PC-9 (cell line): ENCODE measurements around the gene LRRC27. TPM values are rescaled to one million over a fixed set of nuclear protein-coding genes. Genes with fewer than 3 reads are reported as not detected.

Source experiments
- BruUV-seq: library from RNA; stranded (reverse); fragments of 400-500 nt; replicated peaks from 2 replicates; lab custom pipeline; 2021; lab: Mats Ljungman, UMichigan
- CTCF ChIA-PET: fragments of 300-600 bp; sonication (Branson Sonifier 250); formaldehyde crosslinking; loops from one replicate; lab custom pipeline; 2022; ENCODE audit warnings: antibody characterized with exemption; lab: Charles Lee
- POLR2A ChIA-PET: fragments of 300-600 bp; sonication (Branson Sonifier 250); formaldehyde crosslinking; loops from one replicate; lab custom pipeline; 2022; ENCODE audit warnings: antibody characterized with exemption; ENCODE audit not compliant: unreplicated experiment; lab: Charles Lee
- DNase-seq, 2 experiments: peaks; one replicate each; pipeline versions ENCODE4 v3.0.0 to v3.0.0-alpha.2; 2015 to 2022; ENCODE audit warnings: mixed read lengths in 1 of 2
- H2AFZ ChIP-seq: fragments of 200-600 bp; sonication (generic); 2 replicates; pipeline ENCODE4 v1.8.1; 2017; ENCODE audit warnings: antibody characterized with exemption
- H3F3A ChIP-seq: fragments of 200-600 bp; sonication (generic); 2 replicates; pipeline ENCODE4 v1.8.1; 2017; ENCODE audit warnings: antibody characterized with exemption, mild to moderate bottlenecking, low read depth; ENCODE audit not compliant: insufficient read depth
- H3K27ac ChIP-seq: fragments of 200-600 bp; sonication (generic); 2 replicates; pipeline ENCODE4 v1.6.1; 2016; ENCODE audit warnings: mixed run types
- H3K27me3 ChIP-seq: fragments of 200-600 bp; sonication (generic); 2 replicates; pipeline ENCODE4 v1.6.1; 2016; ENCODE audit warnings: low read depth, mixed run types; ENCODE audit not compliant: insufficient read depth
- H3K36me3 ChIP-seq: fragments of 200-600 bp; sonication (generic); 2 replicates; pipeline ENCODE4 v1.6.1; 2016; ENCODE audit warnings: low read depth, mixed run types
- H3K4me1 ChIP-seq: fragments of 200-600 bp; sonication (generic); replicated peaks from 2 replicates; pipeline ENCODE4 v1.6.1; 2016; ENCODE audit warnings: mixed run types; ENCODE audit not compliant: insufficient read depth
- H3K4me2 ChIP-seq: fragments of 200-600 bp; sonication (generic); 2 replicates; pipeline ENCODE4 v1.6.1; 2017; ENCODE audit warnings: mixed run types
- H3K4me3 ChIP-seq: fragments of 200-600 bp; sonication (generic); 2 replicates; pipeline ENCODE4 v1.6.1; 2016; ENCODE audit warnings: mixed run types
- H3K79me2 ChIP-seq: fragments of 200-600 bp; sonication (generic); 2 replicates; pipeline ENCODE4 v1.6.1; 2017; ENCODE audit warnings: low read depth, mixed run types
- H3K9me2 ChIP-seq: fragments of 200-600 bp; sonication (generic); 2 replicates; pipeline ENCODE4 v1.8.1; 2017; ENCODE audit warnings: mild to moderate bottlenecking; ENCODE audit not compliant: insufficient read depth
- H3K9me3 ChIP-seq: fragments of 200-600 bp; sonication (generic); 2 replicates; pipeline ENCODE4 v1.8.1; 2016; ENCODE audit warnings: low read depth; ENCODE audit not compliant: insufficient read depth
- H4K20me1 ChIP-seq: fragments of 200-600 bp; sonication (generic); 2 replicates; pipeline ENCODE4 v1.8.1; 2017; ENCODE audit not compliant: insufficient read depth
- EZH2 ChIP-seq: fragments of 200-600 bp; sonication (generic); IDR thresholded peaks from 2 replicates; pipeline ENCODE4 v1.8.0; 2017; ENCODE audit warnings: antibody characterized with exemption, low read depth
- intact Hi-C: fragments of 100-400 bp; cut with micrococcal nuclease; formaldehyde crosslinking; loops from one replicate; pipeline ENCODE4 v1.10.0; 2022; ENCODE audit not compliant: unreplicated experiment
- total RNA-seq: library from RNA; stranded (reverse); gene quantifications from 2 replicates; pipeline ENCODE4 v1.2.3, GENCODE V29; 2021
- TF ChIP-seq, protein P1 (sequence below): fragments of 200-600 bp; sonication (generic); conservative IDR thresholded peaks from 2 replicates; pipeline ENCODE4 v1.6.1; 2017; ENCODE audit warnings: mixed run types, antibody characterized with exemption, mild to moderate bottlenecking, moderate library complexity

LRRC27 gene
- total RNA-seq, 1 experiment from 2014 or later: 10.0 TPM

DNA sequence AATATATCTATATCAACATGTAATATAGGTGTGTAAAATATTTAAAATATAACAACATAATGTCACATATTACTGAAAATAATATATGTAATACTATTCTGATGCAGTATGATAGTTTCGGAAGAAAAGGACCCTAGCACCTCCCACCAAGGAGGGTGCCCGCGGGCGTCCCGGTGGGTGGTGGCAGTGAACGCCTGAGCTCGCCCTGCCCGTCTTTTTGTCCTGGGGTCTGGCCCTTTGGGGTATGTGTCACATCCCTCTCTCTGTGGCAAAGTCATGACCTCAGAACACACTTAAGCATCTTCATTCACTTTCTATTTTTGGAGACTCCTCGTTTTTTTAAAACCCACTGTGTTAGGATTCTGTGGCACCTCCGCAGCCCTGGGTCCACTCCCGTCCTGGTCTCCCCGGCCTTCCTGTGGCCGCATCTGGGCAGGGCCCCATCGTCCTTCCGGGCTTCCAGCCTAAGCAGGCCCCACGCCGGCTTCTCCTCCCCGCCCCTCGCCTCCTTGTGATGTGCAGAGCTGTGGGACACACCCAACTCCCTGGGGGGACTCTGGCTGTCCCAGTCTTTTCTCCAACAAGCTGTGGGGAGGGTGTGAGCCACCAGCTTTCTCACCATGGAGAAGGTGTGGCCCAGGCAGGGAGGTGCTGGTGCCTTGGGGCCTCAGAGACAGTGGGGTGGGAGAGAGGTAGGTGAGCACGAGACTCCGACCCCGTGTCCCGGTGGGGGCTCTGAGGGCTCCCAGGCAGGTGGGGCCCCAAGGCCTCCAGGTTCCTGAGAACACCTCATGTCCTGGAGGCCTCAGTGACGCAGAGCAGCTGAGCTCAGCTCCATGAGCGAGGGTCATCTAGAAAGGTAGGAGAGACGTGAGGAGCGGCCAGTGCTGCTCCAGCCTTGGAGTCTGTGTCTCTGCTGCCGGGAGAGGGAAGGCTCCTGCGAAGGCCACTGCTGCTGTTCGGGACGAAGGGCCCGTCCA, 81.5 kb downstream of the LRRC27 start:
- Histone ChIP-seq H3K4me1 (peaks cover 28% of the 10 kb centered on the region), H3K79me2 (peaks cover 32% of the 10 kb centered on the region), H3K27me3 (no peaks in the 10 kb centered on the region), H3K36me3 (no peaks in the 10 kb centered on the region), H2AFZ (no peak overlapping the region), H3K4me3 (no peak overlapping the region), H3K9me3 (no peaks in the 10 kb centered on the region), H3K4me2 (no peak overlapping the region), H3K9me2 (no peaks in the 10 kb centered on the region), H4K20me1 (no peaks in the 10 kb centered on the region), H3F3A (peaks cover 12% of the 10 kb centered on the region), H3K27ac (no peak overlapping the region)
- no TSS peak for BruUV-seq
- no peak for DNase-seq
- ChIA-PET CTCF (no interaction called here), POLR2A (no interaction called here)
- intact Hi-C loops: no loop called here
- TF ChIP-seq EZH2: no peak
- TF ChIP-seq, protein P1, sequence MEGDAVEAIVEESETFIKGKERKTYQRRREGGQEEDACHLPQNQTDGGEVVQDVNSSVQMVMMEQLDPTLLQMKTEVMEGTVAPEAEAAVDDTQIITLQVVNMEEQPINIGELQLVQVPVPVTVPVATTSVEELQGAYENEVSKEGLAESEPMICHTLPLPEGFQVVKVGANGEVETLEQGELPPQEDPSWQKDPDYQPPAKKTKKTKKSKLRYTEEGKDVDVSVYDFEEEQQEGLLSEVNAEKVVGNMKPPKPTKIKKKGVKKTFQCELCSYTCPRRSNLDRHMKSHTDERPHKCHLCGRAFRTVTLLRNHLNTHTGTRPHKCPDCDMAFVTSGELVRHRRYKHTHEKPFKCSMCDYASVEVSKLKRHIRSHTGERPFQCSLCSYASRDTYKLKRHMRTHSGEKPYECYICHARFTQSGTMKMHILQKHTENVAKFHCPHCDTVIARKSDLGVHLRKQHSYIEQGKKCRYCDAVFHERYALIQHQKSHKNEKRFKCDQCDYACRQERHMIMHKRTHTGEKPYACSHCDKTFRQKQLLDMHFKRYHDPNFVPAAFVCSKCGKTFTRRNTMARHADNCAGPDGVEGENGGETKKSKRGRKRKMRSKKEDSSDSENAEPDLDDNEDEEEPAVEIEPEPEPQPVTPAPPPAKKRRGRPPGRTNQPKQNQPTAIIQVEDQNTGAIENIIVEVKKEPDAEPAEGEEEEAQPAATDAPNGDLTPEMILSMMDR: no peak

DNA sequence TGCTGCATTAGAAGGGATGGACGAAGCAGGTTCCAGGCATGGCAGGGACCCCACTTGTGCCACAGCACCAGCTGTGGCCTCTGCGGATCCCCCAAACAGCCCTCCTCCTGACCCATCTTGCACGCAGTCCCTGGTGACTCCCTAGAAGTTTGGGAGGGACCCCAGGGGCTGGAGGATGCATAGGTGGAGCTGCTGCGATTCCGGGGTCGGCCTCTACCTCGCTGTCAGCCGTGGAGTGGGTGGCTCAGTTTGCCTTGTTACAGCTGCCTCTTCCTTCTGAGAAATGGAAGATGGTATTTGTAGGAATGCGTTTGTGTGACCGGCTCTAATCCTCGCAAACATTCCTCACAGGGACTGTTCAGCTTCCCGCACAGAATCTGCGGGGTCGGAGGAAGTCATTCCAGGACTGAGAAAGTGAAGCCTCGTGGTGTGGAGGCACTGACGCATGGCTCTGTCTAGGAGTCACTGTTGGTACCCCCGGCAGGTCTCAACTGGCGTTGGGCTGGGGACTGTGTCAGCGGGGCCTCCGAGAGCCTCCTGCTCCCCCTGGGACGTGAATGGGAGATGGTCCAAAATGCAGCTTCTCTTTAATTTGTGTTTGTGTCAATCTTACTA, 82.5 kb downstream of the LRRC27 start:
- H3K36me3 ChIP-seq: no peaks in the 10 kb centered on the region
- CTCF ChIA-PET: no interaction called here
- no peak overlapping the region for H3K27ac ChIP-seq
- intact Hi-C loops: no loop called here
- POLR2A ChIA-PET: no interaction called here
- H3F3A ChIP-seq: peaks cover 11% of the 10 kb centered on the region
- H3K9me3 ChIP-seq: no peaks in the 10 kb centered on the region
- no peaks in the 10 kb centered on the region for H3K9me2 ChIP-seq
- H3K4me1 ChIP-seq: peaks cover 25% of the 10 kb centered on the region
- no peak overlapping the region for H3K4me3 ChIP-seq
- no peak for DNase-seq
- TF ChIP-seq, protein P1: no peak
- no peak for TF ChIP-seq EZH2
- no peaks in the 10 kb centered on the region for H3K27me3 ChIP-seq
- no TSS peak for BruUV-seq
- H3K4me2 ChIP-seq: no peak overlapping the region
- H4K20me1 ChIP-seq: no peaks in the 10 kb centered on the region
- no peak overlapping the region for H2AFZ ChIP-seq
- peaks cover 25% of the 10 kb centered on the region for H3K79me2 ChIP-seq

DNA sequence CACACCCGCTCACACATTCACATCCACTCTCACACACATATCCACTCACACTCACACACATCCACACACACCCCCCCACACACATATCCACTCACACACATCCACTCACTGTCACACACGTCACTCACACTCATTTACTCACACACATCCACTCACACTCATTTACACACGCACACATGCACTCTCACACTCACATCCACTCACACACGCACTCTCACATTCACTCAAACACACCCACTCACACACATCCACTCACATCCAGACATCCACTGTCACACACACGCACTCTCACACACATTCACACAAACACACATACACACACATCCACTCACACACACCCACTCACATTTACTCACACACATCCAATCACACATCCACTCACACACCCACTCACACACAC, 83.3 kb downstream of the LRRC27 start:
- H3K79me2 ChIP-seq: peaks cover 17% of the 10 kb centered on the region; the same call in 1 of the 2 replicates

More for the DNA sequence above, 83.3 kb downstream of the LRRC27 start:
- H3K4me1 ChIP-seq: peaks cover 28% of the 10 kb centered on the region
- H3K4me2 ChIP-seq: no peak overlapping the region
- no peaks in the 10 kb centered on the region for H3K36me3 ChIP-seq
- DNase-seq: no peak
- no peaks in the 10 kb centered on the region for H3K9me3 ChIP-seq
- BruUV-seq: no TSS peak
- TF ChIP-seq, protein P1: no peak
- TF ChIP-seq EZH2: no peak
- H2AFZ ChIP-seq: no peak overlapping the region
- intact Hi-C loops: no loop called here
- CTCF ChIA-PET: no interaction called here
- POLR2A ChIA-PET: no interaction called here
- no peaks in the 10 kb centered on the region for H3K27me3 ChIP-seq
- H3K27ac ChIP-seq: no peak overlapping the region
- no peaks in the 10 kb centered on the region for H3K9me2 ChIP-seq
- no peaks in the 10 kb centered on the region for H4K20me1 ChIP-seq
- peaks cover 11% of the 10 kb centered on the region for H3F3A ChIP-seq
- no peak overlapping the region for H3K4me3 ChIP-seq
